WTC11 (cell line): ENCODE measurements around the gene SLC14A1.

Experiments
- CTCF ChIP-seq: fragments of 200-600 bp; IDR thresholded peaks from 2 replicates; pipeline ENCODE4 v1.8.0; 2022; ENCODE audit warnings: antibody characterized with exemption
- ELF4 ChIP-seq: sonication (generic); formaldehyde crosslinking; IDR thresholded peaks from 2 replicates; pipeline ENCODE4 v1.8.1; 2022; ENCODE audit warnings: low read depth, mild to moderate bottlenecking, moderate library complexity, missing genetic modification reagents
- ETV6 ChIP-seq: sonication (generic); formaldehyde crosslinking; IDR thresholded peaks from 2 replicates; pipeline ENCODE4 v1.8.1; 2022; ENCODE audit warnings: mild to moderate bottlenecking, missing genetic modification reagents
- FOXJ3 ChIP-seq: sonication (generic); formaldehyde crosslinking; IDR thresholded peaks from 2 replicates; pipeline ENCODE4 v1.9.0; 2021; ENCODE audit warnings: missing genetic modification reagents, mild to moderate bottlenecking, borderline replicate concordance
- IRF1 ChIP-seq: sonication (generic); formaldehyde crosslinking; IDR thresholded peaks from 2 replicates; pipeline ENCODE4 v1.8.0; 2023; ENCODE audit warnings: missing genetic modification reagents
- MAX ChIP-seq: sonication (generic); formaldehyde crosslinking; IDR thresholded peaks from 2 replicates; pipeline ENCODE4 v1.8.0; 2022; ENCODE audit warnings: mild to moderate bottlenecking, missing genetic modification reagents
- NFE2L1 ChIP-seq: sonication (generic); formaldehyde crosslinking; IDR thresholded peaks from 2 replicates; pipeline ENCODE4 v1.8.1; 2023; ENCODE audit warnings: missing genetic modification reagents
- NR3C1 ChIP-seq: sonication (generic); formaldehyde crosslinking; conservative IDR thresholded peaks from 2 replicates; pipeline ENCODE4 v1.8.1; 2023; ENCODE audit warnings: low read depth, mild to moderate bottlenecking, missing genetic modification reagents
- PREB ChIP-seq: sonication (generic); formaldehyde crosslinking; IDR thresholded peaks from 2 replicates; pipeline ENCODE4 v1.8.1; 2022; ENCODE audit warnings: mild to moderate bottlenecking, missing genetic modification reagents, moderate library complexity, borderline replicate concordance
- SP1 ChIP-seq: sonication (generic); formaldehyde crosslinking; conservative IDR thresholded peaks from 2 replicates; pipeline ENCODE4 v1.8.1; 2022; ENCODE audit warnings: missing genetic modification reagents
- USF2 ChIP-seq: sonication (generic); formaldehyde crosslinking; IDR thresholded peaks from 2 replicates; pipeline ENCODE4 v1.8.1; 2023; ENCODE audit warnings: mild to moderate bottlenecking, missing genetic modification reagents, moderate library complexity
- ZBTB21 ChIP-seq: sonication (generic); formaldehyde crosslinking; IDR thresholded peaks from 2 replicates; pipeline ENCODE4 v1.8.1; 2023; ENCODE audit warnings: mild to moderate bottlenecking, missing genetic modification reagents, borderline replicate concordance
- ZBTB43 ChIP-seq: sonication (generic); formaldehyde crosslinking; IDR thresholded peaks from 2 replicates; pipeline ENCODE4 v1.8.1; 2023; ENCODE audit warnings: mild to moderate bottlenecking, missing genetic modification reagents
- ZNF281 ChIP-seq: sonication (generic); formaldehyde crosslinking; IDR thresholded peaks from 2 replicates; pipeline ENCODE4 v1.8.0; 2023; ENCODE audit warnings: mild to moderate bottlenecking, missing genetic modification reagents

GRCh38 chr18:45680066-45680690 is 43.8 kb upstream of the SLC14A1 start:
- TF ChIP-seq CTCF (no peak), ZBTB21 (CRISPR knock-in tag) (no peak), ZBTB43 (CRISPR knock-in tag) (no peak), NFE2L1 (no peak), IRF1 (CRISPR knock-in tag) (no peak), USF2 (CRISPR knock-in tag) (no peak), SP1 (CRISPR knock-in tag) (no peak), ETV6 (CRISPR knock-in tag) (no peak), ELF4 (CRISPR knock-in tag) (no peak), NR3C1 (CRISPR knock-in tag) (no peak), ZNF281 (no peak), PREB (CRISPR knock-in tag) (no peak), MAX (CRISPR knock-in tag) (no peak), FOXJ3 (CRISPR knock-in tag) (no peak)
